ENCODE measurements around the gene CCDC196. TPM values are rescaled to one million over a fixed set of nuclear protein-coding genes. Genes with fewer than 3 reads are reported as not detected.

CCDC196 gene
- total RNA-seq, 1 experiment from 2014 or later, result not detected

DNA sequence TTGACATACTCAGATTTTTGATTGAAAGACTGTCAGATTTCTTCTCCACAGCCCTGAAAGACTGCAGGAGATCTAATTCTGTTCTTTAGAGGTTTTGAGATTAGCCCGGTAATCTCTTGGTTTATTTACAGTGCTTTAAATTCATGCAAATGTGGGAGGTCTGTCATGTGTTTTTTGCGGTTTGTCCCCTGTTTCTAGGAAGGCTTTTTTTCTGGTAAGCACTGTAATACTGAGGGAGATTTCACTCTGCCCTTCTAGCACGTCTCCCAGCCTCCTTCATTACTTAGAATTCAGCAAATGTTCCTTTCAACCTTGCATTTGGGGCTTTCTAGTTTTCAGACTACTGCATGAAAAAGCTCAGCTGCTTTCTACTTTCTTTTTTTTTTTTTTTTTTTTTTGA is 52.9 kb downstream of the CCDC196 start:
- TF ChIP-seq CTCF (conservative IDR thresholded peaks at IDR 0.05) (no peak), EZH2 (IDR thresholded peaks at IDR 0.05; ENCODE audit: low read depth) (no peak)
- ChIA-PET POLR2A (ENCODE audit: unreplicated experiment) (no interaction called here), CTCF (no interaction called here)
- H3K27ac ChIP-seq, result no peak overlapping the region
- H3K4me3 ChIP-seq, result no peak overlapping the region
- H3K4me1 ChIP-seq (replicated peaks; ENCODE audit: insufficient read depth), result no peaks in the 10 kb centered on the region
- peaks cover 38% of the 10 kb centered on the region for H3K79me2 ChIP-seq (ENCODE audit: low read depth)
- DNase-seq, result no peak
- H3K9me2 ChIP-seq (ENCODE audit: insufficient read depth), result no peaks in the 10 kb centered on the region; the same call in 1 of the 2 replicates
- 0 out of 2 replicates have a peak, but pooled peaks cover 7% of the 10 kb centered on the region for H4K20me1 ChIP-seq (ENCODE audit: insufficient read depth)
- H3K4me2 ChIP-seq, result no peak overlapping the region
- intact Hi-C loops (cut with micrococcal nuclease; ENCODE audit: unreplicated experiment), result no loop called here
- no peaks in the 10 kb centered on the region for H3K36me3 ChIP-seq (ENCODE audit: low read depth)
- H3K9me3 ChIP-seq (ENCODE audit: insufficient read depth, low read depth), result peaks cover 4% of the 10 kb centered on the region; the same call in 1 of the 2 replicates
- no TSS peak for BruUV-seq (replicated peaks)
- no peak overlapping the region for H2AFZ ChIP-seq
- no peaks in the 10 kb centered on the region for H3F3A ChIP-seq (ENCODE audit: insufficient read depth, low read depth)
- H3K27me3 ChIP-seq (ENCODE audit: insufficient read depth, low read depth), result no peaks in the 10 kb centered on the region

GRCh38 chr14:66540038-66540437 is 53.9 kb downstream of the CCDC196 start:
- no TSS peak for BruUV-seq (replicated peaks)
- CTCF ChIA-PET, result no interaction called here

GRCh38 chr14:66541627-66542026 is 55.5 kb downstream of the CCDC196 start:
- Histone ChIP-seq H3K4me2 (no peak overlapping the region), H3K4me1 (replicated peaks; ENCODE audit: insufficient read depth) (no peaks in the 10 kb centered on the region), H3K27me3 (ENCODE audit: insufficient read depth, low read depth) (no peaks in the 10 kb centered on the region), H4K20me1 (ENCODE audit: insufficient read depth) (0 out of 2 replicates have a peak, but pooled peaks cover 7% of the 10 kb centered on the region), H3K9me2 (ENCODE audit: insufficient read depth) (no peaks in the 10 kb centered on the region), H3K36me3 (ENCODE audit: low read depth) (no peaks in the 10 kb centered on the region), H3K4me3 (no peak overlapping the region), H3F3A (ENCODE audit: insufficient read depth, low read depth) (no peaks in the 10 kb centered on the region), H3K79me2 (ENCODE audit: low read depth) (peaks cover 20% of the 10 kb centered on the region; the same call in 1 of the 2 replicates), H2AFZ (no peak overlapping the region), H3K27ac (no peak overlapping the region), H3K9me3 (ENCODE audit: insufficient read depth, low read depth) (no peaks in the 10 kb centered on the region)
- no peak for DNase-seq
- CTCF ChIA-PET, result no interaction called here
- POLR2A ChIA-PET (ENCODE audit: unreplicated experiment), result interaction anchor here (0.6 kb wide), 1 partner anchor 1731 kb away, joined by 5 read pairs; no protein-coding TSS in a partner anchor
- TF ChIP-seq EZH2 (IDR thresholded peaks at IDR 0.05; ENCODE audit: low read depth), result no peak
- no peak for TF ChIP-seq CTCF (conservative IDR thresholded peaks at IDR 0.05)
- intact Hi-C loops (cut with micrococcal nuclease; ENCODE audit: unreplicated experiment), result no loop called here
- BruUV-seq (replicated peaks), result no TSS peak

More at GRCh38 chr14:66540038-66540437, 53.9 kb downstream of the CCDC196 start:
- TF ChIP-seq EZH2 (IDR thresholded peaks at IDR 0.05; ENCODE audit: low read depth) (no peak), CTCF (conservative IDR thresholded peaks at IDR 0.05) (no peak)
- Histone ChIP-seq H3K9me3 (ENCODE audit: insufficient read depth, low read depth) (peaks cover 4% of the 10 kb centered on the region; the same call in 1 of the 2 replicates), H2AFZ (no peak overlapping the region), H3K4me3 (no peak overlapping the region), H3K4me2 (no peak overlapping the region), H3K27me3 (ENCODE audit: insufficient read depth, low read depth) (no peaks in the 10 kb centered on the region), H3K4me1 (replicated peaks; ENCODE audit: insufficient read depth) (no peaks in the 10 kb centered on the region), H3F3A (ENCODE audit: insufficient read depth, low read depth) (no peaks in the 10 kb centered on the region), H4K20me1 (ENCODE audit: insufficient read depth) (0 out of 2 replicates have a peak, but pooled peaks cover 7% of the 10 kb centered on the region), H3K9me2 (ENCODE audit: insufficient read depth) (no peaks in the 10 kb centered on the region; the same call in 1 of the 2 replicates), H3K36me3 (ENCODE audit: low read depth) (no peaks in the 10 kb centered on the region), H3K79me2 (ENCODE audit: low read depth) (peaks cover 32% of the 10 kb centered on the region; the same call in 1 of the 2 replicates), H3K27ac (no peak overlapping the region)
- intact Hi-C loops (cut with micrococcal nuclease; ENCODE audit: unreplicated experiment), result no loop called here
- no peak for DNase-seq
- POLR2A ChIA-PET (ENCODE audit: unreplicated experiment), result no interaction called here
